Measurements from ENCODE around the gene FKBP3.

DNA sequence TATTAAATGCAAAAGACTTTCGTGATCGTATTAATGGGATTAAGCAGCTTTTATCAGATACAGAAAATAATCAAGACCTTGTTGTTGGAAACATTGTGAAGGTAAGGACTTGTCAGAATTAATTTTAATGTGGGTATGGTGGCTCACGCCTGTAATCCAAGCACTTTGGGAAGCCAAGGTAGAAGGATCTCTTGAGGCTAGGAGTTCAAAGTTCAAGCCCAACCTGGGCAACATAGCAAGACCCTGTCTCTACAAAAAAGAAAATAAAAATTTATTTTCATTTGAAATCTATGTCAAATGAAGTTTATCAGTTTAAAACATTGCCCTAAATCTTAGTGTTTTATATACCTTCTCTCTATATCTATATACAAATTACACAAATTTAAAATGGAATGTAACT lies 67.6 kb downstream of the FKBP3 start:
- no peak for TF ChIP-seq POLR2A (IDR thresholded peaks at IDR 0.05; ENCODE audit: control extremely low read depth in 1 of 2, low read depth in 2 of 2, low read length in 2 of 2)
- no peak for TF ChIP-seq CTCF (IDR thresholded peaks at IDR 0.05; ENCODE audit: control extremely low read depth in 1 of 3, insufficient read depth in 1 of 3, low read depth in 1 of 3, low read length in 3 of 3)
- TF ChIP-seq, protein P1, sequence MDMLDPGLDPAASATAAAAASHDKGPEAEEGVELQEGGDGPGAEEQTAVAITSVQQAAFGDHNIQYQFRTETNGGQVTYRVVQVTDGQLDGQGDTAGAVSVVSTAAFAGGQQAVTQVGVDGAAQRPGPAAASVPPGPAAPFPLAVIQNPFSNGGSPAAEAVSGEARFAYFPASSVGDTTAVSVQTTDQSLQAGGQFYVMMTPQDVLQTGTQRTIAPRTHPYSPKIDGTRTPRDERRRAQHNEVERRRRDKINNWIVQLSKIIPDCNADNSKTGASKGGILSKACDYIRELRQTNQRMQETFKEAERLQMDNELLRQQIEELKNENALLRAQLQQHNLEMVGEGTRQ (IDR thresholded peaks at IDR 0.05; ENCODE audit: low read length), result no peak
- no peak for TF ChIP-seq SUZ12 (IDR thresholded peaks at IDR 0.05; ENCODE audit: low read length)

Data from H1 (cell line).